K562 (cell line): Measurements from ENCODE around the gene LCP2. TPM values are rescaled to one million over a fixed set of nuclear protein-coding genes. Genes with fewer than 3 reads are reported as not detected.

Experiments used
- ARID2 ChIP-seq: fragments of 450-650 bp; IDR thresholded peaks from 2 replicates; pipeline ENCODE4 v1.6.1; 2017; ENCODE audit warnings: antibody characterized with exemption, mild to moderate bottlenecking
- CBX1 ChIP-seq: sonication (generic); IDR thresholded peaks from 2 replicates; pipeline ENCODE4 v1.6.1; 2016; ENCODE audit warnings: antibody characterized with exemption, low read depth, mild to moderate bottlenecking
- CCNT2 ChIP-seq: IDR thresholded peaks from 2 replicates; pipeline ENCODE4 v1.6.1; 2011; ENCODE audit warnings: borderline replicate concordance, low read depth, mild to moderate bottlenecking, moderate library complexity, mixed read lengths, low read length; ENCODE audit not compliant: insufficient read length; ENCODE audit errors: extremely low read depth
- CREM ChIP-seq: IDR thresholded peaks from 2 replicates; pipeline ENCODE4 v1.6.1; 2014; ENCODE audit warnings: antibody characterized with exemption, low read depth
- E2F3 ChIP-seq: fragments of 250-450 bp; sonication (Bioruptor Pico); IDR thresholded peaks from 2 replicates; pipeline ENCODE4 v1.4.0; 2020; ENCODE audit warnings: mild to moderate bottlenecking
- FOSL1 ChIP-seq: fragments of 200-800 bp; sonication (Bioruptor generic); conservative IDR thresholded peaks from 2 replicates; pipeline ENCODE4 v1.6.1; 2016; ENCODE audit warnings: missing genetic modification characterization, missing compliant biosample characterization
- HMG20A ChIP-seq: fragments of 450-650 bp; formaldehyde crosslinking; conservative IDR thresholded peaks from 2 replicates; pipeline ENCODE4 v1.4.0; 2020; ENCODE audit warnings: mild to moderate bottlenecking, mixed read lengths
- KHSRP ChIP-seq: fragments of 450-650 bp; IDR thresholded peaks from 2 replicates; pipeline ENCODE4 v1.6.1; 2017
- LEF1 ChIP-seq: fragments of 450-650 bp; IDR thresholded peaks from 2 replicates; pipeline ENCODE4 v1.6.1; 2016; ENCODE audit warnings: mild to moderate bottlenecking
- MTA2 ChIP-seq: fragments of 450-650 bp; IDR thresholded peaks from 2 replicates; pipeline ENCODE4 v1.6.1; 2016; ENCODE audit warnings: low read depth
- MTA3 ChIP-seq: fragments of 450-650 bp; formaldehyde crosslinking; IDR thresholded peaks from 2 replicates; pipeline ENCODE4 v1.6.1; 2017; ENCODE audit warnings: mild to moderate bottlenecking, borderline replicate concordance
- PHB ChIP-seq: fragments of 250-450 bp; sonication (Bioruptor Pico); IDR thresholded peaks from 2 replicates; pipeline ENCODE4 v1.5.0; 2021
- ZFP36 ChIP-seq: fragments of 150-350 bp; IDR thresholded peaks from 2 replicates; pipeline ENCODE4 v1.6.1; 2018; ENCODE audit warnings: low read length, low read depth; ENCODE audit not compliant: partially characterized antibody
- ZNF583 ChIP-seq: fragments of 250-450 bp; sonication (Bioruptor Pico); IDR thresholded peaks from 2 replicates; pipeline ENCODE4 v1.4.0; 2020
- polyA plus RNA-seq, 8 experiments: library from polyadenylated mRNA; depleted of rRNA in 4 of 8; stranded (reverse) in 5 of 8; unstranded in 3 of 8; fragments of >200 nt; fragmentation: Nextera tagmentation in 2 of 8; fragmentation: Illumina TruSeq in 1 of 8; extraction: Ambion mirVana in 2 of 8; extraction: Trizol in 1 of 8; gene quantifications; 2 replicates each; pipeline versions ENCODE4 v1.2.1 to v1.2.3, GENCODE V29; 2011 to 2014; ENCODE audit warnings: inconsistent platforms in 1 of 8, missing spikeins in 1 of 8
- total RNA-seq, 7 experiments: library from RNA; depleted of rRNA in 6 of 7; stranded (reverse); fragments of >200 nt in 6 of 7; fragmentation: Illumina TruSeq in 2 of 7; extraction: Trizol in 2 of 7; gene quantifications; 2 replicates each; pipeline versions ENCODE4 v1.2.1 to v1.2.3, GENCODE V29; 2011 to 2021; ENCODE audit warnings: low replicate concordance in 1 of 7
- TF ChIP-seq, protein P1 (sequence below): IDR thresholded peaks from 2 replicates; pipeline ENCODE4 v1.6.1; 2011; ENCODE audit not compliant: insufficient read length; ENCODE audit errors: extremely low read depth
- TF ChIP-seq, protein P2 (sequence below): IDR thresholded peaks from 2 replicates; pipeline ENCODE4 v1.6.1; 2014; ENCODE audit warnings: antibody characterized with exemption
- TF ChIP-seq, protein P3 (sequence below), 2 experiments: IDR thresholded peaks; 2 replicates each; pipeline ENCODE4 v1.6.1; 2012; ENCODE audit warnings: improper control_type of control experiment in 2 of 2, low read depth in 2 of 2, low read length in 2 of 2, borderline replicate concordance in 1 of 2
- TF ChIP-seq, protein P4 (sequence below), 2 experiments: IDR thresholded peaks in 1 of 2; conservative IDR thresholded peaks in 1 of 2; 2 replicates each; pipeline ENCODE4 v1.6.1; 2016; ENCODE audit warnings: low read depth in 2 of 2, mild to moderate bottlenecking in 1 of 2, missing compliant biosample characterization in 1 of 2, missing genetic modification characterization in 1 of 2, moderate library complexity in 1 of 2
- TF ChIP-seq, protein P5 (sequence below): fragments of 450-650 bp; IDR thresholded peaks from 2 replicates; pipeline ENCODE4 v1.6.1; 2016

The LCP2 gene
- total and polyA plus RNA-seq, 9 of the 15 experiments (the other 6 are each of a cell fraction or from before 2014, with no cell fraction given) = 4.0 to 31.3 (median 14.6) TPM

DNA sequence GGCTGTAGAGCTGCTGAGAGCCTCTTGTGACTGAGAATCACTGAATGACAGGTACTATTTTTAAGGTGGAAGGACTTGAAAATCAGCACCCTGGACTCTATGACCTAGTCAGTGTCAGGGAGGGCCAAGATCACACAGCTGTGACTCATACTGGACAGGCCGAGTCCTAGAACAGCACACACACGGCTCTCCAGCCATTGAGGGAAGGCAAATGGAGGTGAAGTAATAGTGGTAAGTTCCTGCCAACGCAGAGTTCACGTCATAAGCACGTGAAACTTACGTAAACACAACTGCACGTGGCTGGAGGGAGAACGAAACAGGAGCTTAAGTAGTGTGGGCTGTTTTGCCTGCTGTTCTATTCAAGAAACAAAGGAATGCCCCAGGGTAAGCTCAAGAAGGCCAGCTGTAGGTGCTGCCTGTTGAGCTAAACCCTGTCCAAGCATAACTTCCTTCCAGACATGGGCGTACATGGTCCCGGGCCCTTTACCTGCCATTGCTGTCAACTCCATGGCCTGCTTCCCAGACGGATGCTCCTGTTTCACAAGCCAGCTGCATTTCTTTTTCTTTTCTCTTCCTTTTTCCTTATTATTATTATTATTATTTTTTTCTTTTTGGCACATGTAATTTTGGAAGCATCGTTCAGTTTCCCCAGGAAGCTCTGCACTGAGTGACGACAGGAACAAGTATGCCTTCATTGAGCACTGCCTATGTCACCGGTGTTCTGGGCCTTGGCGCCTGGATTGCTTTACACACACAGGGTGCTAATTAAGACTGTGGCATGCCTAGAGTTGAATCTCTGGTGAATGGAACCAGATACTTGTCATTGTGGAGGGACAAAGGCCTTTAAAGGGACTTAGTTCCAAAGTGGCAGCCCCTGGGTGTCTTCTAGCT, 10.2 kb upstream of the LCP2 start (continued):
- TF ChIP-seq CREM (peak; percentile 96), HMG20A (CRISPR knock-in tag) (no peak), MTA3 (peak; percentile 76; the same call in 1 of the 2 replicates), ZNF583 (CRISPR knock-in tag) (peak; percentile 67; the same call in 1 of the 2 replicates), PHB (no peak), ARID2 (no peak), MTA2 (no peak), E2F3 (CRISPR knock-in tag) (peak; percentile 26; the same call in 1 of the 2 replicates), CBX1 (no peak), CCNT2 (no peak), FOSL1 (tag) (peak; percentile 97), LEF1 (peak; percentile 36; the same call in 1 of the 2 replicates), ZFP36 (no peak), KHSRP (0 out of 2 replicates have a peak, but pooled peaks have one; percentile 51)
- TF ChIP-seq, protein P1, sequence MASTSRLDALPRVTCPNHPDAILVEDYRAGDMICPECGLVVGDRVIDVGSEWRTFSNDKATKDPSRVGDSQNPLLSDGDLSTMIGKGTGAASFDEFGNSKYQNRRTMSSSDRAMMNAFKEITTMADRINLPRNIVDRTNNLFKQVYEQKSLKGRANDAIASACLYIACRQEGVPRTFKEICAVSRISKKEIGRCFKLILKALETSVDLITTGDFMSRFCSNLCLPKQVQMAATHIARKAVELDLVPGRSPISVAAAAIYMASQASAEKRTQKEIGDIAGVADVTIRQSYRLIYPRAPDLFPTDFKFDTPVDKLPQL = no peak
- TF ChIP-seq, protein P2, sequence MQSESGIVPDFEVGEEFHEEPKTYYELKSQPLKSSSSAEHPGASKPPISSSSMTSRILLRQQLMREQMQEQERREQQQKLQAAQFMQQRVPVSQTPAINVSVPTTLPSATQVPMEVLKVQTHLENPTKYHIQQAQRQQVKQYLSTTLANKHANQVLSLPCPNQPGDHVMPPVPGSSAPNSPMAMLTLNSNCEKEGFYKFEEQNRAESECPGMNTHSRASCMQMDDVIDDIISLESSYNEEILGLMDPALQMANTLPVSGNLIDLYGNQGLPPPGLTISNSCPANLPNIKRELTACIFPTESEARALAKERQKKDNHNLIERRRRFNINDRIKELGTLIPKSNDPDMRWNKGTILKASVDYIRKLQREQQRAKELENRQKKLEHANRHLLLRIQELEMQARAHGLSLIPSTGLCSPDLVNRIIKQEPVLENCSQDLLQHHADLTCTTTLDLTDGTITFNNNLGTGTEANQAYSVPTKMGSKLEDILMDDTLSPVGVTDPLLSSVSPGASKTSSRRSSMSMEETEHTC = peak; percentile 48; the same call in 1 of the 2 replicates
- TF ChIP-seq, protein P3, sequence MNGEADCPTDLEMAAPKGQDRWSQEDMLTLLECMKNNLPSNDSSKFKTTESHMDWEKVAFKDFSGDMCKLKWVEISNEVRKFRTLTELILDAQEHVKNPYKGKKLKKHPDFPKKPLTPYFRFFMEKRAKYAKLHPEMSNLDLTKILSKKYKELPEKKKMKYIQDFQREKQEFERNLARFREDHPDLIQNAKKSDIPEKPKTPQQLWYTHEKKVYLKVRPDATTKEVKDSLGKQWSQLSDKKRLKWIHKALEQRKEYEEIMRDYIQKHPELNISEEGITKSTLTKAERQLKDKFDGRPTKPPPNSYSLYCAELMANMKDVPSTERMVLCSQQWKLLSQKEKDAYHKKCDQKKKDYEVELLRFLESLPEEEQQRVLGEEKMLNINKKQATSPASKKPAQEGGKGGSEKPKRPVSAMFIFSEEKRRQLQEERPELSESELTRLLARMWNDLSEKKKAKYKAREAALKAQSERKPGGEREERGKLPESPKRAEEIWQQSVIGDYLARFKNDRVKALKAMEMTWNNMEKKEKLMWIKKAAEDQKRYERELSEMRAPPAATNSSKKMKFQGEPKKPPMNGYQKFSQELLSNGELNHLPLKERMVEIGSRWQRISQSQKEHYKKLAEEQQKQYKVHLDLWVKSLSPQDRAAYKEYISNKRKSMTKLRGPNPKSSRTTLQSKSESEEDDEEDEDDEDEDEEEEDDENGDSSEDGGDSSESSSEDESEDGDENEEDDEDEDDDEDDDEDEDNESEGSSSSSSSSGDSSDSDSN (IDR thresholded peaks at IDR 0.05; ENCODE audit: borderline replicate concordance in 1 of 2, low read depth in 2 of 2, low read length in 2 of 2) = no peak
- TF ChIP-seq, protein P4, sequence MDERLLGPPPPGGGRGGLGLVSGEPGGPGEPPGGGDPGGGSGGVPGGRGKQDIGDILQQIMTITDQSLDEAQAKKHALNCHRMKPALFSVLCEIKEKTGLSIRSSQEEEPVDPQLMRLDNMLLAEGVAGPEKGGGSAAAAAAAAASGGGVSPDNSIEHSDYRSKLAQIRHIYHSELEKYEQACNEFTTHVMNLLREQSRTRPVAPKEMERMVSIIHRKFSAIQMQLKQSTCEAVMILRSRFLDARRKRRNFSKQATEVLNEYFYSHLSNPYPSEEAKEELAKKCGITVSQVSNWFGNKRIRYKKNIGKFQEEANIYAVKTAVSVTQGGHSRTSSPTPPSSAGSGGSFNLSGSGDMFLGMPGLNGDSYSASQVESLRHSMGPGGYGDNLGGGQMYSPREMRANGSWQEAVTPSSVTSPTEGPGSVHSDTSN (CRISPR knock-in tag; IDR thresholded peaks at IDR 0.05; ENCODE audit: low read depth) = no peak
- TF ChIP-seq, protein P4 (tag; conservative IDR thresholded peaks at IDR 0.05; ENCODE audit: low read depth) = no peak
- TF ChIP-seq, protein P5, sequence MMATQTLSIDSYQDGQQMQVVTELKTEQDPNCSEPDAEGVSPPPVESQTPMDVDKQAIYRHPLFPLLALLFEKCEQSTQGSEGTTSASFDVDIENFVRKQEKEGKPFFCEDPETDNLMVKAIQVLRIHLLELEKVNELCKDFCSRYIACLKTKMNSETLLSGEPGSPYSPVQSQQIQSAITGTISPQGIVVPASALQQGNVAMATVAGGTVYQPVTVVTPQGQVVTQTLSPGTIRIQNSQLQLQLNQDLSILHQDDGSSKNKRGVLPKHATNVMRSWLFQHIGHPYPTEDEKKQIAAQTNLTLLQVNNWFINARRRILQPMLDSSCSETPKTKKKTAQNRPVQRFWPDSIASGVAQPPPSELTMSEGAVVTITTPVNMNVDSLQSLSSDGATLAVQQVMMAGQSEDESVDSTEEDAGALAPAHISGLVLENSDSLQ = peak; percentile 61; the same call in 1 of the 2 replicates
